HepG2 (cell line): ENCODE measurements around the gene GYPA.
"Not testable (repeated sequence)": the region's sequence is repeated elsewhere in the genome, so short reads cannot be mapped to it uniquely, and the experiment has no call there.

ENCODE experiments used
- CCAR2 ChIP-seq: fragments of 200-400 bp; formaldehyde crosslinking; optimal IDR thresholded peaks from 2 replicates; pipeline ENCODE3; 2018; ENCODE audit warnings: low read depth, mild to moderate bottlenecking, low read length, moderate library complexity
- HCFC1 ChIP-seq: fragments of 150-350 bp; IDR thresholded peaks from 2 replicates; pipeline ENCODE4 v1.6.1; 2014; ENCODE audit warnings: low read depth, low read length
- MIER3 ChIP-seq: IDR thresholded peaks from 2 replicates; pipeline ENCODE4 v1.6.1; 2016; ENCODE audit warnings: missing compliant biosample characterization, borderline replicate concordance
- PAX8 ChIP-seq: sonication (generic); formaldehyde crosslinking; IDR thresholded peaks from 2 replicates; pipeline ENCODE4 v1.8.0; 2022; ENCODE audit warnings: mild to moderate bottlenecking, missing genetic modification reagents, borderline replicate concordance
- SIN3A ChIP-seq: IDR thresholded peaks from 2 replicates; pipeline ENCODE4 v1.6.1; 2011; ENCODE audit warnings: low read depth, mild to moderate bottlenecking, control low read depth, low read length, borderline replicate concordance
- ZBTB33 ChIP-seq: sonication (generic); formaldehyde crosslinking; IDR thresholded peaks from 2 replicates; pipeline ENCODE4 v1.4.0; 2020; ENCODE audit warnings: missing genetic modification reagents
- ZC3H4 ChIP-seq: sonication (generic); formaldehyde crosslinking; IDR thresholded peaks from 2 replicates; pipeline ENCODE4 v1.4.0; 2020; ENCODE audit warnings: missing genetic modification reagents, borderline replicate concordance
- ZNF274 ChIP-seq: sonication (generic); formaldehyde crosslinking; IDR thresholded peaks from 2 replicates; pipeline ENCODE4 v1.5.1; 2020; ENCODE audit warnings: mild to moderate bottlenecking, missing genetic modification reagents
- TF ChIP-seq, protein P1 (sequence below): sonication (generic); formaldehyde crosslinking; IDR thresholded peaks from 2 replicates; pipeline ENCODE4 v1.4.0; 2020; ENCODE audit warnings: missing genetic modification reagents
- TF ChIP-seq, protein P2 (sequence below): sonication (generic); formaldehyde crosslinking; IDR thresholded peaks from 2 replicates; pipeline ENCODE4 v1.5.0; 2020; ENCODE audit warnings: mild to moderate bottlenecking, missing genetic modification reagents, moderate library complexity

GRCh38 chr4:144142690-144143326, 2.3 kb upstream of the GYPA start:
- TF ChIP-seq CCAR2; PAX8 (CRISPR knock-in tag); MIER3 (CRISPR knock-in tag); SIN3A; ZNF274 (CRISPR knock-in tag); ZC3H4 (CRISPR knock-in tag); HCFC1; ZBTB33 (CRISPR knock-in tag): not testable (repeated sequence)
- TF ChIP-seq, protein P1, sequence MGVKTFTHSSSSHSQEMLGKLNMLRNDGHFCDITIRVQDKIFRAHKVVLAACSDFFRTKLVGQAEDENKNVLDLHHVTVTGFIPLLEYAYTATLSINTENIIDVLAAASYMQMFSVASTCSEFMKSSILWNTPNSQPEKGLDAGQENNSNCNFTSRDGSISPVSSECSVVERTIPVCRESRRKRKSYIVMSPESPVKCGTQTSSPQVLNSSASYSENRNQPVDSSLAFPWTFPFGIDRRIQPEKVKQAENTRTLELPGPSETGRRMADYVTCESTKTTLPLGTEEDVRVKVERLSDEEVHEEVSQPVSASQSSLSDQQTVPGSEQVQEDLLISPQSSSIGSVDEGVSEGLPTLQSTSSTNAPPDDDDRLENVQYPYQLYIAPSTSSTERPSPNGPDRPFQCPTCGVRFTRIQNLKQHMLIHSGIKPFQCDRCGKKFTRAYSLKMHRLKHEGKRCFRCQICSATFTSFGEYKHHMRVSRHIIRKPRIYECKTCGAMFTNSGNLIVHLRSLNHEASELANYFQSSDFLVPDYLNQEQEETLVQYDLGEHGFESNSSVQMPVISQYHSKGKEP (CRISPR knock-in tag) = not testable (repeated sequence)
- TF ChIP-seq, protein P2, sequence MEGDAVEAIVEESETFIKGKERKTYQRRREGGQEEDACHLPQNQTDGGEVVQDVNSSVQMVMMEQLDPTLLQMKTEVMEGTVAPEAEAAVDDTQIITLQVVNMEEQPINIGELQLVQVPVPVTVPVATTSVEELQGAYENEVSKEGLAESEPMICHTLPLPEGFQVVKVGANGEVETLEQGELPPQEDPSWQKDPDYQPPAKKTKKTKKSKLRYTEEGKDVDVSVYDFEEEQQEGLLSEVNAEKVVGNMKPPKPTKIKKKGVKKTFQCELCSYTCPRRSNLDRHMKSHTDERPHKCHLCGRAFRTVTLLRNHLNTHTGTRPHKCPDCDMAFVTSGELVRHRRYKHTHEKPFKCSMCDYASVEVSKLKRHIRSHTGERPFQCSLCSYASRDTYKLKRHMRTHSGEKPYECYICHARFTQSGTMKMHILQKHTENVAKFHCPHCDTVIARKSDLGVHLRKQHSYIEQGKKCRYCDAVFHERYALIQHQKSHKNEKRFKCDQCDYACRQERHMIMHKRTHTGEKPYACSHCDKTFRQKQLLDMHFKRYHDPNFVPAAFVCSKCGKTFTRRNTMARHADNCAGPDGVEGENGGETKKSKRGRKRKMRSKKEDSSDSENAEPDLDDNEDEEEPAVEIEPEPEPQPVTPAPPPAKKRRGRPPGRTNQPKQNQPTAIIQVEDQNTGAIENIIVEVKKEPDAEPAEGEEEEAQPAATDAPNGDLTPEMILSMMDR (CRISPR knock-in tag) = peak; percentile 64
